Caki2 (cell line): ENCODE results near the gene GOLGA8G. TPM values are rescaled to one million over a fixed set of nuclear protein-coding genes. Genes with fewer than 3 reads are reported as not detected.
"Not testable (repeated sequence)": the region's sequence is repeated elsewhere in the genome, so short reads cannot be mapped to it uniquely, and the experiment has no call there.

Experiments
- DNase-seq: peaks from one replicate; pipeline ENCODE4 v3.0.0-alpha.2; 2015; ENCODE audit warnings: low read depth
- in situ Hi-C: cut with HindIII; loops from 2 replicates; pipeline ENCODE4 v1.10.0; 2016; ENCODE audit warnings: low sequenced_read_pairs, low pct_unique_long_range_greater_than_20kb, mixed read lengths
- total RNA-seq: library from RNA; depleted of rRNA; stranded (reverse); fragments of >200 nt; shearing (Covaris generic); gene quantifications from 2 replicates; pipeline ENCODE4 v1.2.3, GENCODE V29; 2014; ENCODE audit warnings: low replicate concordance; rRNA removed

GOLGA8G gene
- total RNA-seq, result not detected in 2 replicates

- DNase-seq, in situ Hi-C loops: not testable (repeated sequence)
Measured at GRCh38 chr15:28532954-28533353, at the start of gene GOLGA8G. GOLGA8G (minus strand) TSS chr15:28532971; CDS start chr15:28532909, 62 bp downstream.

GRCh38 chr15:28573351-28573750 lies 40.6 kb upstream of the GOLGA8G start:
- DNase-seq, in situ Hi-C loops: not testable (repeated sequence)

- DNase-seq, in situ Hi-C loops: not testable (repeated sequence)
Measured at GRCh38 chr15:28553268-28553667, 20.5 kb upstream of the GOLGA8G start, which contains the start of gene GOLGA6L25. GOLGA6L25 (plus strand) TSS chr15:28553568; CDS start chr15:28553629, 61 bp downstream.

- DNase-seq, in situ Hi-C loops: not testable (repeated sequence)
Measured at GRCh38 chr15:28515208-28515607, 17.6 kb downstream of the GOLGA8G start.

- in situ Hi-C loops, DNase-seq: not testable (repeated sequence)
Measured at GRCh38 chr15:28514128-28514527, 18.6 kb downstream of the GOLGA8G start.

- DNase-seq, in situ Hi-C loops: not testable (repeated sequence)
Measured at GRCh38 chr15:28508217-28508889, 24.4 kb downstream of the GOLGA8G start.

- DNase-seq, in situ Hi-C loops: not testable (repeated sequence)
Measured at GRCh38 chr15:28481340-28481739, 51.4 kb downstream of the GOLGA8G start.

Other genes starting within 250 kb of the GOLGA8G start
- 16.0 and 33.5 TPM in 2 replicates for gene HERC2, start 210.8 kb downstream of the GOLGA8G start, total RNA-seq
- not detected in 2 replicates for gene GOLGA6L24, start 174.9 kb downstream of the GOLGA8G start, total RNA-seq
- not detected in 2 replicates for gene GOLGA8F, start 154.3 kb downstream of the GOLGA8G start, total RNA-seq
- not detected in 2 replicates for gene GOLGA6L25, start 20.6 kb upstream of the GOLGA8G start, total RNA-seq
- gene GOLGA8M, start 179.4 kb upstream of the GOLGA8G start, total RNA-seq, result 0.74 TPM in 1 of 2 replicates, not detected in the other